ENCODE results near the gene AFF2.

Gene AFF2

GRCh38 chrX:149040873-149041535 lies 540.6 kb downstream of the AFF2 start:
- Histone ChIP-seq H3K4me1 (ENCODE audit: low read length) (no peaks in the 10 kb centered on the region), H3K79me2 (ENCODE audit: low read length) (no peaks in the 10 kb centered on the region), H3K27me3 (replicated peaks; ENCODE audit: insufficient read depth, low read length) (no peaks in the 10 kb centered on the region), H3K4me2 (ENCODE audit: low read depth, low read length) (no peak overlapping the region), H2AFZ (ENCODE audit: low read length) (no peak overlapping the region), H3F3A (ENCODE audit: insufficient read depth, low read length) (no peaks in the 10 kb centered on the region), H4K20me1 (ENCODE audit: insufficient read depth, low read length) (no peaks in the 10 kb centered on the region), H3K9me3 (replicated peaks; ENCODE audit: insufficient read depth, low read length) (no peaks in the 10 kb centered on the region), H3K9ac (ENCODE audit: low read length) (no peak overlapping the region), H3K27ac (ENCODE audit: low read length) (no peak overlapping the region), H3K9me2 (replicated peaks; ENCODE audit: insufficient read depth, low read length) (no peaks in the 10 kb centered on the region), H3K4me3 (ENCODE audit: low read length) (no peak overlapping the region), H3K36me3 (replicated peaks; ENCODE audit: insufficient read depth, low read length) (no peaks in the 10 kb centered on the region)
- TF ChIP-seq CTCF (IDR thresholded peaks at IDR 0.05; ENCODE audit: low read length) (no peak), EZH2 (optimal IDR thresholded peaks at IDR 0.05; ENCODE audit: low read depth, low read length) (no peak), EZH2phosphoT487 (IDR thresholded peaks at IDR 0.05; ENCODE audit: low read length) (no peak)
- DNase-seq = no peak

- no peaks in the 10 kb centered on the region for H3F3A ChIP-seq (ENCODE audit: insufficient read depth, low read length)
- TF ChIP-seq EZH2phosphoT487 (IDR thresholded peaks at IDR 0.05; ENCODE audit: low read length) = no peak
- TF ChIP-seq CTCF (IDR thresholded peaks at IDR 0.05; ENCODE audit: low read length) = no peak
- TF ChIP-seq EZH2 (optimal IDR thresholded peaks at IDR 0.05; ENCODE audit: low read depth, low read length) = no peak
- no peaks in the 10 kb centered on the region for H3K9me3 ChIP-seq (replicated peaks; ENCODE audit: insufficient read depth, low read length)
- H3K27ac ChIP-seq (ENCODE audit: low read length) = no peak overlapping the region
- no peaks in the 10 kb centered on the region for H3K79me2 ChIP-seq (ENCODE audit: low read length)
- no peak overlapping the region for H3K9ac ChIP-seq (ENCODE audit: low read length)
- no peak overlapping the region for H2AFZ ChIP-seq (ENCODE audit: low read length)
- no peaks in the 10 kb centered on the region for H3K4me1 ChIP-seq (ENCODE audit: low read length)
- DNase-seq = no peak
- no peaks in the 10 kb centered on the region for H3K27me3 ChIP-seq (replicated peaks; ENCODE audit: insufficient read depth, low read length)
- H3K4me3 ChIP-seq (ENCODE audit: low read length) = no peak overlapping the region
- H3K36me3 ChIP-seq (replicated peaks; ENCODE audit: insufficient read depth, low read length) = no peaks in the 10 kb centered on the region
- no peaks in the 10 kb centered on the region for H4K20me1 ChIP-seq (ENCODE audit: insufficient read depth, low read length)
- H3K4me2 ChIP-seq (ENCODE audit: low read depth, low read length) = no peak overlapping the region
- H3K9me2 ChIP-seq (replicated peaks; ENCODE audit: insufficient read depth, low read length) = no peaks in the 10 kb centered on the region
These were observed 543.0 kb downstream of the AFF2 start for GRCh38 chrX:149043401-149043800.

- DNase-seq = no peak
These were observed 544.1 kb downstream of the AFF2 start for GRCh38 chrX:149044471-149044870.

More at GRCh38 chrX:149044471-149044870, 544.1 kb downstream of the AFF2 start:
- no peaks in the 10 kb centered on the region for H3K9me2 ChIP-seq (replicated peaks; ENCODE audit: insufficient read depth, low read length)
- no peaks in the 10 kb centered on the region for H3K27me3 ChIP-seq (replicated peaks; ENCODE audit: insufficient read depth, low read length)
- H3F3A ChIP-seq (ENCODE audit: insufficient read depth, low read length) = no peaks in the 10 kb centered on the region
- H3K9ac ChIP-seq (ENCODE audit: low read length) = no peak overlapping the region
- no peaks in the 10 kb centered on the region for H3K79me2 ChIP-seq (ENCODE audit: low read length)
- H3K4me1 ChIP-seq (ENCODE audit: low read length) = no peaks in the 10 kb centered on the region
- no peak overlapping the region for H3K4me2 ChIP-seq (ENCODE audit: low read depth, low read length)
- no peaks in the 10 kb centered on the region for H3K36me3 ChIP-seq (replicated peaks; ENCODE audit: insufficient read depth, low read length)
- no peak overlapping the region for H3K4me3 ChIP-seq (ENCODE audit: low read length)
- no peak overlapping the region for H2AFZ ChIP-seq (ENCODE audit: low read length)
- no peak overlapping the region for H3K27ac ChIP-seq (ENCODE audit: low read length)
- no peaks in the 10 kb centered on the region for H3K9me3 ChIP-seq (replicated peaks; ENCODE audit: insufficient read depth, low read length)
- TF ChIP-seq EZH2 (optimal IDR thresholded peaks at IDR 0.05; ENCODE audit: low read depth, low read length) = no peak
- no peak for TF ChIP-seq CTCF (IDR thresholded peaks at IDR 0.05; ENCODE audit: low read length)
- no peaks in the 10 kb centered on the region for H4K20me1 ChIP-seq (ENCODE audit: insufficient read depth, low read length)
